Caco-2 (cell line): Measurements from ENCODE around the gene QTRT2. TPM values are rescaled to one million over a fixed set of nuclear protein-coding genes. Genes with fewer than 3 reads are reported as not detected.

ENCODE experiments used
- BruUV-seq: library from RNA; stranded (reverse); fragments of 400-500 nt; replicated peaks from 2 replicates; lab custom pipeline; 2021; lab: Mats Ljungman, UMichigan
- CTCF ChIA-PET: fragments of 300-600 bp; sonication (Branson Sonifier 250); formaldehyde crosslinking; loops from one replicate; lab custom pipeline; 2022; ENCODE audit warnings: antibody characterized with exemption; lab: Charles Lee
- POLR2A ChIA-PET: fragments of 300-600 bp; sonication (Branson Sonifier 250); formaldehyde crosslinking; loops from one replicate; lab custom pipeline; 2022; ENCODE audit warnings: antibody characterized with exemption; lab: Charles Lee
- DNase-seq, 2 experiments: peaks; one replicate each; pipeline versions ENCODE4 v3.0.0 to v3.0.0-alpha.2; 2020 to 2022
- H3K27me3 ChIP-seq: replicated peaks from 2 replicates; pipeline ENCODE4 v1.6.0; 2011; ENCODE audit warnings: low read length; ENCODE audit not compliant: control insufficient read depth, insufficient read depth
- H3K36me3 ChIP-seq: 2 replicates; pipeline ENCODE4 v1.5.1; 2011; ENCODE audit warnings: low read length; ENCODE audit not compliant: control insufficient read depth, insufficient read depth
- H3K4me1 ChIP-seq: fragments of 250-450 bp; sonication (Bioruptor Pico); 2 replicates; pipeline ENCODE4 v1.5.1; 2020; ENCODE audit warnings: mild to moderate bottlenecking
- H3K4me3 ChIP-seq: 2 replicates; pipeline ENCODE4 v1.5.1; 2011; ENCODE audit warnings: low read depth, mild to moderate bottlenecking, control low read depth, low read length
- H3K9me3 ChIP-seq: fragments of 250-450 bp; sonication (Bioruptor Pico); 2 replicates; pipeline ENCODE4 v1.5.1; 2020; ENCODE audit warnings: mild to moderate bottlenecking, moderate library complexity
- H3K27ac Mint-ChIP-seq: one replicate; pipeline ENCODE4 v1.8.0; 2022; ENCODE audit warnings: mixed read lengths; ENCODE audit not compliant: unreplicated experiment
- H3K27me3 Mint-ChIP-seq: one replicate; pipeline ENCODE4 v1.8.0; 2022; ENCODE audit warnings: mixed read lengths; ENCODE audit not compliant: insufficient read depth, unreplicated experiment
- H3K36me3 Mint-ChIP-seq: one replicate; pipeline ENCODE4 v1.8.0; 2022; ENCODE audit warnings: mild to moderate bottlenecking, mixed read lengths; ENCODE audit not compliant: insufficient read depth, unreplicated experiment
- H3K4me1 Mint-ChIP-seq: one replicate; pipeline ENCODE4 v1.8.0; 2022; ENCODE audit warnings: low read depth, mixed read lengths; ENCODE audit not compliant: unreplicated experiment
- H3K4me3 Mint-ChIP-seq: one replicate; pipeline ENCODE4 v1.8.0; 2022; ENCODE audit warnings: mild to moderate bottlenecking, moderate library complexity, mixed read lengths; ENCODE audit not compliant: unreplicated experiment
- H3K9me3 Mint-ChIP-seq: one replicate; pipeline ENCODE4 v1.8.0; 2022; ENCODE audit warnings: mixed read lengths; ENCODE audit not compliant: unreplicated experiment
- intact Hi-C: fragments of 100-400 bp; cut with micrococcal nuclease; formaldehyde crosslinking; loops from one replicate; pipeline ENCODE4 v1.10.0; 2022; ENCODE audit not compliant: unreplicated experiment
- total RNA-seq: library from RNA; stranded (reverse); gene quantifications from 2 replicates; pipeline ENCODE4 v1.2.3, GENCODE V29; 2022
- TF ChIP-seq, protein P1 (sequence below), 2 experiments: fragments of 200-600 bp in 1 of 2; IDR thresholded peaks; 1 replicate in 1 of 2; 2 replicates in 1 of 2; pipeline versions ENCODE4 v1.5.1 to v1.8.0; 2011 to 2022; ENCODE audit warnings: antibody characterized with exemption in 1 of 2, control low read depth in 1 of 2, inconsistent platforms in 1 of 2, low read depth in 1 of 2, low read length in 1 of 2, mild to moderate bottlenecking in 1 of 2, moderate library complexity in 1 of 2; ENCODE audit not compliant: insufficient read depth in 1 of 2, severe bottlenecking in 1 of 2, unreplicated experiment in 1 of 2

QTRT2 gene
- total RNA-seq, 1 experiment from 2014 or later = 35.7 TPM

DNA sequence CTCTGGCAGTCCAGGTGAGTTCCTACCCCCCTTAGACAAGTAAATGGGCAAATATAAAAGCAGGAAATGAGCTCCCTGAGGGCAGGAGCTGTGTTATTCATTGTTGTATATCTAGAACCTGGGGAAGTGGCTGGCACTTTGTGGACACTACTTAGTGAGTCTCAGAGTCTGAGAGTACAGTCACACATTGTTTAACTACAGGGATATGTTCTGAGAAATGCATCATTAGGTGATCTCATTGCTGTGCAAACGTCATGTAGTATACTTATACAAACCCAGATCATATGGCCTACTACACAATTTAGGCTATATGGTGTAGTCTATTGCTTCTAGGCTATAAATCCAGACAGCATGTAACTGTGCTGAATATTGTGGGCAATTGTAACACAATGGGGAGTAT is 69.9 kb downstream of the QTRT2 start:
- no peak overlapping the region for H3K4me3 Mint-ChIP-seq
- Histone ChIP-seq H3K36me3 (no peaks in the 10 kb centered on the region), H3K9me3 (no peaks in the 10 kb centered on the region), H3K4me3 (no peak overlapping the region), H3K27me3 (no peaks in the 10 kb centered on the region), H3K4me1 (no peaks in the 10 kb centered on the region)
- no peaks in the 10 kb centered on the region for H3K9me3 Mint-ChIP-seq
- no peak overlapping the region for H3K27ac Mint-ChIP-seq
- ChIA-PET POLR2A (no interaction called here), CTCF (no interaction called here)
- peaks cover 4% of the 10 kb centered on the region for H3K27me3 Mint-ChIP-seq
- TF ChIP-seq, protein P1, sequence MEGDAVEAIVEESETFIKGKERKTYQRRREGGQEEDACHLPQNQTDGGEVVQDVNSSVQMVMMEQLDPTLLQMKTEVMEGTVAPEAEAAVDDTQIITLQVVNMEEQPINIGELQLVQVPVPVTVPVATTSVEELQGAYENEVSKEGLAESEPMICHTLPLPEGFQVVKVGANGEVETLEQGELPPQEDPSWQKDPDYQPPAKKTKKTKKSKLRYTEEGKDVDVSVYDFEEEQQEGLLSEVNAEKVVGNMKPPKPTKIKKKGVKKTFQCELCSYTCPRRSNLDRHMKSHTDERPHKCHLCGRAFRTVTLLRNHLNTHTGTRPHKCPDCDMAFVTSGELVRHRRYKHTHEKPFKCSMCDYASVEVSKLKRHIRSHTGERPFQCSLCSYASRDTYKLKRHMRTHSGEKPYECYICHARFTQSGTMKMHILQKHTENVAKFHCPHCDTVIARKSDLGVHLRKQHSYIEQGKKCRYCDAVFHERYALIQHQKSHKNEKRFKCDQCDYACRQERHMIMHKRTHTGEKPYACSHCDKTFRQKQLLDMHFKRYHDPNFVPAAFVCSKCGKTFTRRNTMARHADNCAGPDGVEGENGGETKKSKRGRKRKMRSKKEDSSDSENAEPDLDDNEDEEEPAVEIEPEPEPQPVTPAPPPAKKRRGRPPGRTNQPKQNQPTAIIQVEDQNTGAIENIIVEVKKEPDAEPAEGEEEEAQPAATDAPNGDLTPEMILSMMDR (IDR thresholded peaks at IDR 0.05; ENCODE audit: insufficient read depth in 1 of 2, low read depth in 1 of 2, low read length in 1 of 2, severe bottlenecking in 1 of 2, unreplicated experiment in 1 of 2) = no peak
- intact Hi-C loops = no loop called here
- DNase-seq = no peak
- H3K4me1 Mint-ChIP-seq = no peaks in the 10 kb centered on the region
- BruUV-seq = no TSS peak
- no peaks in the 10 kb centered on the region for H3K36me3 Mint-ChIP-seq

DNA sequence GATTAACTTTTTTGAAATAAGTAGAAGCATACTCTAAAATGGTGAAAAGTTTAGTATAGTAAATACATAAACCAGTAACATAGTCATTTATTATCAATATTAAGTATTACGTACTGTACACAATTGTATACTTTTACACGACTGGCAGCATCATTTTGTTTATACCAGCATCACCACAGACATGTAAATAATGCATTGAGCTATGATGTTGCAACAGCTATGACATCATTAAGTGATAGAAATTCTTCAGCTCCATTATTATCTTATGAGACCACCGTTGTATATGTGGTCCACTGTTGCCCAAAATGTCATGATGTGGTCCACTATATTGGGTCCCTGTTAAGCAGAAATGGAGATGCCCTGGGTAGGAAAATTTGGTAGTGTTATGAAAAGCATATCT is 71.0 kb downstream of the QTRT2 start:
- Mint-ChIP-seq H3K4me1 (no peaks in the 10 kb centered on the region), H3K9me3 (no peaks in the 10 kb centered on the region), H3K27me3 (peaks cover 4% of the 10 kb centered on the region), H3K27ac (no peak overlapping the region), H3K4me3 (no peak overlapping the region), H3K36me3 (no peaks in the 10 kb centered on the region)
- ChIA-PET POLR2A (no interaction called here), CTCF (interaction anchor here (0.5 kb wide), 1 partner anchor 86 kb away, joined by 4 read pairs; no protein-coding TSS in a partner anchor)
- intact Hi-C loops = no loop called here
- TF ChIP-seq, protein P1 (IDR thresholded peaks at IDR 0.05; ENCODE audit: insufficient read depth in 1 of 2, low read depth in 1 of 2, low read length in 1 of 2, severe bottlenecking in 1 of 2, unreplicated experiment in 1 of 2) = no peak
- no TSS peak for BruUV-seq
- Histone ChIP-seq H3K27me3 (no peaks in the 10 kb centered on the region), H3K9me3 (no peaks in the 10 kb centered on the region), H3K4me3 (no peak overlapping the region), H3K4me1 (no peaks in the 10 kb centered on the region), H3K36me3 (no peaks in the 10 kb centered on the region)
- DNase-seq = no peak

DNA sequence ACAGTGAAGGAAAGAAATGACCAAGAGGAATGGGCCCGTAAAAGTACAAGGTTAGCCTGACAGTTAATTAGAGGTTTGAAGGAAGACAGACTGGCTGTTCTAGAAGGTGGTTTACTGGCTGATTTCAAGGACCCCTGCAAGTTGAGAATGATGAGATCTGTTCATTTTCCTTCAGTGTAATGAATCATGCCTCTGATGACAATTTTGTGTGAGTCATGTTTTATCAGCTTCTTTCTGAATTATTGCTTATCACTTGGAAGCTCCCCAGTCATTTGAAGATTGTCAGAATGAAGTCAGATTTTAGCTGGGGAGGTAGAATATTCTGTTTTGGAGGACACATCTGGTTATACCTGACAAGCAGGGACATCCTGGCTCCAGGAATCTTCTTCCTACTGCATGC is 71.7 kb downstream of the QTRT2 start:
- Histone ChIP-seq H3K27me3 (no peaks in the 10 kb centered on the region), H3K9me3 (no peaks in the 10 kb centered on the region), H3K36me3 (no peaks in the 10 kb centered on the region), H3K4me1 (no peaks in the 10 kb centered on the region), H3K4me3 (no peak overlapping the region)
- Mint-ChIP-seq H3K9me3 (no peaks in the 10 kb centered on the region), H3K36me3 (no peaks in the 10 kb centered on the region), H3K27me3 (peaks cover 4% of the 10 kb centered on the region), H3K4me1 (no peaks in the 10 kb centered on the region), H3K27ac (no peak overlapping the region), H3K4me3 (no peak overlapping the region)
- ChIA-PET CTCF (no interaction called here), POLR2A (no interaction called here)
- BruUV-seq = no TSS peak
- intact Hi-C loops = no loop called here
- DNase-seq = no peak
- TF ChIP-seq, protein P1 (IDR thresholded peaks at IDR 0.05; ENCODE audit: insufficient read depth in 1 of 2, low read depth in 1 of 2, low read length in 1 of 2, severe bottlenecking in 1 of 2, unreplicated experiment in 1 of 2) = no peak
